ENCODE results near the gene MSH5.

DNA sequence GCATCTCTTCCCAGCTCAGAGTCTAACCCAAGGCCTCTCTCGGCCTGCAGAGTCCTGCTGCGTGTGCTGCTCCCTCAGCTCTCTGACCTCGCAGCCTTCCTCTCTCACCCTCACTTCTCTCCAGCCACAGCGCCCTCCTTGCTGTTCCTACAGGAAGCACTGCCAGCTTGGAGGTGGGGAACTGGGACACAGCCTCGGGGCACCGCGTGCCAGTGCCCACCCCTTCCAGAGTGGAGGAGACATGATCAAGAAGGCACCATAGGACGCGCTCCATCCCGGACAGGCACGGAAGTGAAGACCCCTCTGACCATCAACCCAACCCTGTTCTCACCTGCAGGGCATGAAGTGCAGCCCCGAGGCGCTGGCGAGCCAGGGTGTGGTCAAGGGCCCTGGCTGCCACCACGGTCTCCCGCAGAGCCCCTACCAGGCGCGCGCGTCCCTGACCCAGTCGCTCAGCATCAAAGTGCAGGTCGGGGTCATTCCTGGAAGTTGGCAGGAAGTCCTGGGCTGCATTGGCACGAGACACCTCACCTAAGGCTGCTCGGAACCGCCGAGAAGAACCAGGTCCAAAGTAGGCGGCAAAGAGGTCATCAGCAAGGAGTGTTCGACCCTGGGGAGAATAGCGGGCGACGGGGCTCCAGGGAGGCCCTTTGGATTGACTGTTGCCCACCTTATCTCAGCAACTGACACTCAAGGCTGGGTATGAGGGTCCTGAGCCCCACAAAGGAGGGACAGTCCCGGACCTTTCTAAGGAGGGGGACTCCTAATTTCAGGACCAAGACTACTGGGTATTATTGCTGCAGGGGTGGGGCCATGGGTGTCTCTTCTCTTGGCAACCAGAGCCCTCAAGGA, 36.1 kb downstream of the MSH5 start:
- TF ChIP-seq, protein P1, sequence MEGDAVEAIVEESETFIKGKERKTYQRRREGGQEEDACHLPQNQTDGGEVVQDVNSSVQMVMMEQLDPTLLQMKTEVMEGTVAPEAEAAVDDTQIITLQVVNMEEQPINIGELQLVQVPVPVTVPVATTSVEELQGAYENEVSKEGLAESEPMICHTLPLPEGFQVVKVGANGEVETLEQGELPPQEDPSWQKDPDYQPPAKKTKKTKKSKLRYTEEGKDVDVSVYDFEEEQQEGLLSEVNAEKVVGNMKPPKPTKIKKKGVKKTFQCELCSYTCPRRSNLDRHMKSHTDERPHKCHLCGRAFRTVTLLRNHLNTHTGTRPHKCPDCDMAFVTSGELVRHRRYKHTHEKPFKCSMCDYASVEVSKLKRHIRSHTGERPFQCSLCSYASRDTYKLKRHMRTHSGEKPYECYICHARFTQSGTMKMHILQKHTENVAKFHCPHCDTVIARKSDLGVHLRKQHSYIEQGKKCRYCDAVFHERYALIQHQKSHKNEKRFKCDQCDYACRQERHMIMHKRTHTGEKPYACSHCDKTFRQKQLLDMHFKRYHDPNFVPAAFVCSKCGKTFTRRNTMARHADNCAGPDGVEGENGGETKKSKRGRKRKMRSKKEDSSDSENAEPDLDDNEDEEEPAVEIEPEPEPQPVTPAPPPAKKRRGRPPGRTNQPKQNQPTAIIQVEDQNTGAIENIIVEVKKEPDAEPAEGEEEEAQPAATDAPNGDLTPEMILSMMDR (conservative IDR thresholded peaks at IDR 0.05), result no peak
- no peak for TF ChIP-seq ZFX (IDR thresholded peaks at IDR 0.05)

All from C4-2B (cell line).